Measurements from ENCODE around the gene CAPN1. TPM values are rescaled to one million over a fixed set of nuclear protein-coding genes. Genes with fewer than 3 reads are reported as not detected.
A peak's percentile ranks its signal among the peaks of the same experiment; 100 is the strongest.

Gene CAPN1
- total and polyA plus RNA-seq, 2 of the 13 experiments (the other 11 are each of a cell fraction or from before 2014, with no cell fraction given) = 57.3 to 82.6 TPM

GRCh38 chr11:65134240-65134951, 47.3 kb upstream of the CAPN1 start, which contains the start of gene SYVN1 (continued):
- peak; percentile 65 for TF ChIP-seq ZNF407 (CRISPR knock-in tag; IDR thresholded peaks at IDR 0.05; ENCODE audit: not compliant biosample characterization)
- no peak for TF ChIP-seq HOMEZ (CRISPR knock-in tag; IDR thresholded peaks at IDR 0.05; ENCODE audit: low read depth)
- no peak for TF ChIP-seq TRIM22 (IDR thresholded peaks at IDR 0.05)
- TF ChIP-seq ZKSCAN5 (CRISPR knock-in tag; IDR thresholded peaks at IDR 0.05) = no peak
- peak; percentile 89 for TF ChIP-seq SNAPC4 (CRISPR knock-in tag; IDR thresholded peaks at IDR 0.05)
- 0 out of 2 replicates have a peak, but pooled peaks have one; percentile 54 for TF ChIP-seq MIER2 (CRISPR knock-in tag; IDR thresholded peaks at IDR 0.05)
- TF ChIP-seq SKI (IDR thresholded peaks at IDR 0.05; ENCODE audit: partially characterized antibody) = no peak
- no peak for TF ChIP-seq PRPF4 (IDR thresholded peaks at IDR 0.05; ENCODE audit: low read depth, low read length, poor library complexity, severe bottlenecking)
- no peak; the same call in 1 of the 2 replicates for TF ChIP-seq TSC22D2 (CRISPR knock-in tag; IDR thresholded peaks at IDR 0.05; ENCODE audit: borderline replicate concordance)
